GM18861 (cell line): ENCODE data around the gene CRB2.
A peak's percentile ranks its signal among the peaks of the same experiment; 100 is the strongest.

Experiments
- ATAC-seq: cut with Tn5 transposase; IDR thresholded peaks from one replicate; pipeline ENCODE4 v1.9.1; 2021; ENCODE audit not compliant: unreplicated experiment

The CRB2 gene

GRCh38 chr9:123346826-123347225, 9.2 kb upstream of the CRB2 start:
- no peak for ATAC-seq

GRCh38 chr9:123347289-123348060, 8.5 kb upstream of the CRB2 start:
- no peak for ATAC-seq

GRCh38 chr9:123348317-123348992, 7.5 kb upstream of the CRB2 start:
- no peak for ATAC-seq

GRCh38 chr9:123349033-123349432, 7.0 kb upstream of the CRB2 start:
- ATAC-seq = no peak

GRCh38 chr9:123349691-123350480, 6.1 kb upstream of the CRB2 start:
- ATAC-seq = no peak

GRCh38 chr9:123350590-123351310, 5.2 kb upstream of the CRB2 start:
- ATAC-seq = no peak

GRCh38 chr9:123353041-123353440, 3.0 kb upstream of the CRB2 start:
- ATAC-seq = no peak

GRCh38 chr9:123353984-123354591, 1.9 kb upstream of the CRB2 start:
- peak; percentile 48 for ATAC-seq

- no peak for ATAC-seq
Measured at GRCh38 chr9:123354806-123355508, 1.0 kb upstream of the CRB2 start.

- ATAC-seq = no peak
Measured at GRCh38 chr9:123356851-123357742, 1.1 kb downstream of the CRB2 start.

GRCh38 chr9:123357743-123358059, 1.7 kb downstream of the CRB2 start:
- no peak for ATAC-seq

- ATAC-seq = no peak
Measured at GRCh38 chr9:123358181-123358905, 2.3 kb downstream of the CRB2 start.

- peak; percentile 40 for ATAC-seq
Measured at GRCh38 chr9:123359106-123359505, 3.1 kb downstream of the CRB2 start.

- no peak for ATAC-seq
Measured at GRCh38 chr9:123359546-123359945, 3.5 kb downstream of the CRB2 start.

- no peak for ATAC-seq
Measured at GRCh38 chr9:123360161-123361085, 4.4 kb downstream of the CRB2 start.

- ATAC-seq = no peak
Measured at GRCh38 chr9:123361086-123361730, 5.2 kb downstream of the CRB2 start.
